GM18519 (cell line): ENCODE measurements around the gene SCCPDH.
"Not testable (repeated sequence)": the region's sequence is repeated elsewhere in the genome, so short reads cannot be mapped to it uniquely, and the experiment has no call there.

Source experiments
- ATAC-seq: cut with Tn5 transposase; IDR thresholded peaks from one replicate; pipeline ENCODE4 v1.9.1; 2021; ENCODE audit warnings: mild to moderate bottlenecking, moderate library complexity; ENCODE audit not compliant: unreplicated experiment, low FRiP score

SCCPDH gene

GRCh38 chr1:246797597-246797996 lies 73.4 kb downstream of the SCCPDH start:
- no peak for ATAC-seq

- no peak for ATAC-seq
Measured at GRCh38 chr1:246798107-246798506, 73.9 kb downstream of the SCCPDH start.

- no peak for ATAC-seq
Measured at GRCh38 chr1:246798606-246799496, 74.6 kb downstream of the SCCPDH start.

GRCh38 chr1:246800356-246800755 lies 76.1 kb downstream of the SCCPDH start:
- ATAC-seq, result no peak

GRCh38 chr1:246800756-246801155 lies 76.5 kb downstream of the SCCPDH start:
- no peak for ATAC-seq

- ATAC-seq, result no peak
Measured at GRCh38 chr1:246801241-246802020, 77.2 kb downstream of the SCCPDH start.

GRCh38 chr1:246803373-246803772 lies 79.2 kb downstream of the SCCPDH start:
- no peak for ATAC-seq

GRCh38 chr1:246803883-246804282 lies 79.7 kb downstream of the SCCPDH start:
- no peak for ATAC-seq

- no peak for ATAC-seq
Measured at GRCh38 chr1:246805135-246805716, 81.0 kb downstream of the SCCPDH start.

- no peak for ATAC-seq
Measured at GRCh38 chr1:246809473-246809872, 85.3 kb downstream of the SCCPDH start.

GRCh38 chr1:246811985-246812384 lies 87.8 kb downstream of the SCCPDH start:
- no peak for ATAC-seq

GRCh38 chr1:246813325-246813724 lies 89.1 kb downstream of the SCCPDH start:
- ATAC-seq, result not testable (repeated sequence)

GRCh38 chr1:246814890-246815289 lies 90.7 kb downstream of the SCCPDH start:
- ATAC-seq, result no peak

- no peak for ATAC-seq
Measured at GRCh38 chr1:246815693-246816270, 91.6 kb downstream of the SCCPDH start.
